Body of pancreas (tissue), 4 donors: Measurements from ENCODE around the gene CYBB. TPM values are rescaled to one million over a fixed set of nuclear protein-coding genes. Genes with fewer than 3 reads are reported as not detected.
"Not testable (repeated sequence)": the region's sequence is repeated elsewhere in the genome, so short reads cannot be mapped to it uniquely, and the experiment has no call there.

Experiments used
- ATAC-seq: fragments of 150-250 bp; one replicate; pipeline ENCODE4 v1.9.1; 2016
- DNase-seq, 4 donors: peaks; one replicate each; pipeline ENCODE4 v3.0.0-alpha.2; 2019
- H3K27ac ChIP-seq, 4 donors: fragments of 200-600 bp; sonication (generic); 1 replicate in 3 of 4; 2 replicates in 1 of 4; pipeline versions ENCODE4 v1.5.1 to v1.6.1; 2016 to 2019; ENCODE audit warnings: mild to moderate bottlenecking in 1 of 4, mixed read lengths in 1 of 4, moderate library complexity in 1 of 4
- H3K27me3 ChIP-seq, 2 donors: fragments of 200-600 bp; sonication (generic); one replicate each; pipeline ENCODE4 v1.6.0; 2016; ENCODE audit warnings: mild to moderate bottlenecking in 1 of 2
- H3K36me3 ChIP-seq, 2 donors: fragments of 200-600 bp; sonication (generic); replicated peaks in 1 of 2; 2 replicates each; pipeline ENCODE4 v1.5.1; 2016; ENCODE audit warnings: low read depth in 2 of 2; ENCODE audit not compliant: insufficient read depth in 1 of 2
- H3K4me1 ChIP-seq: fragments of 200-600 bp; sonication (generic); one replicate; pipeline ENCODE4 v1.6.0; 2016
- H3K4me3 ChIP-seq, 2 donors: fragments of 200-600 bp; sonication (generic); 1 replicate in 1 of 2; 2 replicates in 1 of 2; pipeline ENCODE4 v1.5.1; 2016 to 2019
- H3K9me3 ChIP-seq, 3 donors: fragments of 200-600 bp; sonication (generic); 1 replicate in 2 of 3; 2 replicates in 1 of 3; pipeline ENCODE4 v1.5.1; 2016
- POLR2A ChIP-seq, 3 donors: fragments of 450-650 bp; IDR thresholded peaks; one replicate each; pipeline ENCODE4 v1.6.1; 2016; ENCODE audit warnings: antibody characterized with exemption in 3 of 3, mild to moderate bottlenecking in 2 of 3
- WGBS, 2 donors: methylation state at CpG; one replicate each; pipeline ENCODE4 v1.1.5; 2017; 5-methylcytosine and 5-hydroxymethylcytosine counted together
- intact Hi-C: fragments of 100-400 bp; cut with DNase I; formaldehyde crosslinking; loops from one replicate; pipeline ENCODE4 v1.15.1; 2023
- total RNA-seq, 2 donors: library from RNA; depleted of rRNA; stranded (reverse); fragments of >200 nt; gene quantifications; one replicate each; pipeline ENCODE4 v1.1.0, GENCODE V29; 2016
- TF ChIP-seq, protein P1 (sequence below), 7 experiments: fragments of 450-650 bp in 4 of 7; fragments of 200-600 bp in 3 of 7; sonication (generic) in 3 of 7; IDR thresholded peaks; one replicate each; pipeline ENCODE4 v1.5.1; 2016 to 2019; ENCODE audit warnings: antibody characterized with exemption in 7 of 7

CYBB gene
- total RNA-seq, 2 donors from 2014 or later = 3.6 to 11.2 TPM

- DNase-seq (no peak), ATAC-seq (no peak)
- intact Hi-C loops = no loop called here
- no peak overlapping the region for H3K4me3 ChIP-seq
- H3K36me3 ChIP-seq = no peaks in the 10 kb centered on the region
- H3K4me1 ChIP-seq = no peaks in the 10 kb centered on the region
- H3K27me3 ChIP-seq = no peaks in the 10 kb centered on the region
- H3K9me3 ChIP-seq = no peaks in the 10 kb centered on the region
- H3K27ac ChIP-seq = no peak overlapping the region
- TF ChIP-seq, protein P1, sequence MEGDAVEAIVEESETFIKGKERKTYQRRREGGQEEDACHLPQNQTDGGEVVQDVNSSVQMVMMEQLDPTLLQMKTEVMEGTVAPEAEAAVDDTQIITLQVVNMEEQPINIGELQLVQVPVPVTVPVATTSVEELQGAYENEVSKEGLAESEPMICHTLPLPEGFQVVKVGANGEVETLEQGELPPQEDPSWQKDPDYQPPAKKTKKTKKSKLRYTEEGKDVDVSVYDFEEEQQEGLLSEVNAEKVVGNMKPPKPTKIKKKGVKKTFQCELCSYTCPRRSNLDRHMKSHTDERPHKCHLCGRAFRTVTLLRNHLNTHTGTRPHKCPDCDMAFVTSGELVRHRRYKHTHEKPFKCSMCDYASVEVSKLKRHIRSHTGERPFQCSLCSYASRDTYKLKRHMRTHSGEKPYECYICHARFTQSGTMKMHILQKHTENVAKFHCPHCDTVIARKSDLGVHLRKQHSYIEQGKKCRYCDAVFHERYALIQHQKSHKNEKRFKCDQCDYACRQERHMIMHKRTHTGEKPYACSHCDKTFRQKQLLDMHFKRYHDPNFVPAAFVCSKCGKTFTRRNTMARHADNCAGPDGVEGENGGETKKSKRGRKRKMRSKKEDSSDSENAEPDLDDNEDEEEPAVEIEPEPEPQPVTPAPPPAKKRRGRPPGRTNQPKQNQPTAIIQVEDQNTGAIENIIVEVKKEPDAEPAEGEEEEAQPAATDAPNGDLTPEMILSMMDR (IDR thresholded peaks at IDR 0.05) = no peak
- no peak for TF ChIP-seq POLR2A (IDR thresholded peaks at IDR 0.05)
Observed at GRCh38 chrX:37765507-37765906, 14.4 kb upstream of the CYBB start.

GRCh38 chrX:37767430-37767829 is 12.4 kb upstream of the CYBB start:
- no peak for DNase-seq
- Histone ChIP-seq H3K9me3 (no peaks in the 10 kb centered on the region), H3K27me3 (no peaks in the 10 kb centered on the region), H3K4me3 (no peak overlapping the region), H3K36me3 (no peaks in the 10 kb centered on the region), H3K27ac (no peak overlapping the region), H3K4me1 (no peaks in the 10 kb centered on the region)
- ATAC-seq = no peak
- intact Hi-C loops = no loop called here
- 36 to 60% methylated on average over 1 of the region's 1 CpG for WGBS, 2 donors
- TF ChIP-seq, protein P1 (IDR thresholded peaks at IDR 0.05) = no peak
- TF ChIP-seq POLR2A (IDR thresholded peaks at IDR 0.05) = no peak

- H3K4me1 ChIP-seq, ATAC-seq, H3K27me3 ChIP-seq, intact Hi-C loops, DNase-seq, H3K9me3 ChIP-seq, H3K36me3 ChIP-seq, H3K27ac ChIP-seq, H3K4me3 ChIP-seq: not testable (repeated sequence)
- WGBS, 2 donors = 85 to 96% methylated on average over 4 to 5 of the region's 9 CpGs
Observed at GRCh38 chrX:37768866-37769265, 11.0 kb upstream of the CYBB start.

DNA sequence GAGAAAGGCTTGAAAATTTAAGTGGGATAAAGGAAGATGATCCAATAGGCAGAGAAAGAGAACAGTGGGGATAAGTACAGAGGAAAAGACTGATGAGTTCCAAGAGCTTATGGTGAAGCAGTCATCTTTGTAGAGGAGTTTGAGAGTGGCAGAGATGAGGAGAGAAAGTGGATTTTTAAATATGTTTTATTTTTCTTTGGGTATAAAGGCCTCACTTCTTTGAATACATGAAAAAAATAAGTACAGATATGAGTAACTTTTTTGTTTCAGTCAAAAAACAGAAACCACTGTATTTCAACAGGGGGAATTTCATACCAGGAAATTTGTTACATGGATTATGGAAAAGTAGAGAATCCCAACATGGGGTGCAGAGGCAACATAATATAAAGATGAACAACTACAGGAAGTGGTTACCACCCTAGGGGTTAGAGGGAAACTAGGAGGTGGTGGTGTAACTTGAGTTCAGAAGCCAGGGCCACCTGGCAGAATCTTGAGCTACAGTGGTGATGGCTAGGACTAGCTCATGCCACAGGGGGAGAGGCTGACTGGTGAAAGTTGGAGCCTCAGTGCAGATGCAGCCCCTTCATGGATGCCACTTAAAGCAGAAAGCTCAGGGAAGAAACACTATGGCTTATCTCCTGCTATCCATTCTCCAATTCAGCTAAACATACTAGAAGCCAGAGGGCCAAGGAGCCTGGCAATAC is 3.4 kb upstream of the CYBB start:
- DNase-seq (no peak), ATAC-seq (no peak)
- H3K4me1 ChIP-seq = no peaks in the 10 kb centered on the region
- H3K27ac ChIP-seq = no peak overlapping the region
- no peaks in the 10 kb centered on the region for H3K36me3 ChIP-seq
- H3K4me3 ChIP-seq = no peak overlapping the region
- TF ChIP-seq, protein P1 (IDR thresholded peaks at IDR 0.05) = no peak
- TF ChIP-seq POLR2A (IDR thresholded peaks at IDR 0.05) = no peak
- H3K27me3 ChIP-seq = no peaks in the 10 kb centered on the region
- H3K9me3 ChIP-seq = no peaks in the 10 kb centered on the region
- intact Hi-C loops = no loop called here

- Histone ChIP-seq H3K27me3 (no peaks in the 10 kb centered on the region), H3K4me1 (no peaks in the 10 kb centered on the region), H3K36me3 (no peaks in the 10 kb centered on the region), H3K9me3 (no peaks in the 10 kb centered on the region), H3K27ac (no peak overlapping the region), H3K4me3 (no peak overlapping the region)
- no peak for TF ChIP-seq POLR2A (IDR thresholded peaks at IDR 0.05)
- TF ChIP-seq, protein P1 (IDR thresholded peaks at IDR 0.05) = no peak
- 68 to 88% methylated on average over 2 of the region's 2 CpGs for WGBS, 2 donors
- ATAC-seq = no peak
- intact Hi-C loops = no loop called here
- DNase-seq = no peak
Observed at GRCh38 chrX:37776987-37777325, 2.9 kb upstream of the CYBB start.
